OCI-LY7 (cell line): ENCODE data around the gene LRP1B. TPM values are rescaled to one million over a fixed set of nuclear protein-coding genes. Genes with fewer than 3 reads are reported as not detected.
"Not testable (repeated sequence)": the region's sequence is repeated elsewhere in the genome, so short reads cannot be mapped to it uniquely, and the experiment has no call there.

Experiments
- BruUV-seq: library from RNA; stranded (reverse); fragments of 400-500 nt; replicated peaks from 2 replicates; lab custom pipeline; 2021; lab: Mats Ljungman, UMichigan
- CTCF ChIA-PET: fragments of 300-600 bp; sonication (Branson Sonifier 250); formaldehyde crosslinking; loops from one replicate; lab custom pipeline; 2022; ENCODE audit warnings: antibody characterized with exemption; ENCODE audit not compliant: unreplicated experiment; lab: Charles Lee
- POLR2A ChIA-PET: fragments of 300-600 bp; sonication (Branson Sonifier 250); formaldehyde crosslinking; loops from one replicate; lab custom pipeline; 2022; ENCODE audit warnings: antibody characterized with exemption; lab: Charles Lee
- DNase-seq: peaks from one replicate; pipeline ENCODE4 v3.0.0-alpha.2; 2015; ENCODE audit warnings: low spot score
- H2AFZ ChIP-seq: fragments of 200-600 bp; sonication (generic), shearing (Covaris generic); 2 replicates; pipeline ENCODE4 v1.6.1; 2014; ENCODE audit warnings: mild to moderate bottlenecking, antibody characterized with exemption, low read length, moderate library complexity
- H3K27ac ChIP-seq: fragments of 200-600 bp; sonication (generic); 2 replicates; pipeline ENCODE4 v1.5.1; 2014; ENCODE audit warnings: mixed run types, low read depth, mild to moderate bottlenecking, moderate library complexity, low read length, inconsistent platforms; ENCODE audit not compliant: poor library complexity, severe bottlenecking
- H3K36me3 ChIP-seq: fragments of 200-600 bp; sonication (generic); 2 replicates; pipeline ENCODE4 v1.6.1; 2014; ENCODE audit warnings: mild to moderate bottlenecking, antibody characterized with exemption, low read length, moderate library complexity, mixed read lengths; ENCODE audit not compliant: insufficient read depth
- H3K4me1 ChIP-seq: fragments of 200-600 bp; sonication (generic); 2 replicates; pipeline ENCODE4 v1.5.1; 2014; ENCODE audit warnings: mild to moderate bottlenecking, low read length; ENCODE audit not compliant: insufficient read depth, poor library complexity, severe bottlenecking
- H3K4me2 ChIP-seq: fragments of 200-600 bp; sonication (generic); 2 replicates; pipeline ENCODE4 v1.6.1; 2014; ENCODE audit warnings: mild to moderate bottlenecking, low read length
- H3K4me3 ChIP-seq: fragments of 200-600 bp; sonication (generic); 2 replicates; pipeline ENCODE4 v1.5.1; 2014; ENCODE audit warnings: mild to moderate bottlenecking, low read depth, low read length; ENCODE audit not compliant: poor library complexity, severe bottlenecking
- H3K79me2 ChIP-seq: fragments of 200-600 bp; sonication (generic); 2 replicates; pipeline ENCODE4 v1.6.1; 2016; ENCODE audit warnings: low read depth, mild to moderate bottlenecking, low read length, moderate library complexity, mixed read lengths; ENCODE audit not compliant: insufficient read depth
- H3K9me2 ChIP-seq: fragments of 200-600 bp; sonication (generic); 2 replicates; pipeline ENCODE4 v1.6.1; 2016; ENCODE audit warnings: mild to moderate bottlenecking, low read length, mixed read lengths; ENCODE audit not compliant: insufficient read depth
- H3K9me3 ChIP-seq: fragments of 200-600 bp; sonication (generic); 2 replicates; pipeline ENCODE4 v1.6.1; 2014; ENCODE audit warnings: mild to moderate bottlenecking, mixed run types, low read length, mixed read lengths
- H4K20me1 ChIP-seq: fragments of 200-600 bp; sonication (generic); 2 replicates; pipeline ENCODE4 v1.6.1; 2014; ENCODE audit warnings: mild to moderate bottlenecking, antibody characterized with exemption, low read length, moderate library complexity, mixed read lengths; ENCODE audit not compliant: insufficient read depth
- EZH2phosphoT487 ChIP-seq: fragments of 200-600 bp; sonication (generic); IDR thresholded peaks from 2 replicates; pipeline ENCODE4 v1.6.1; 2018; ENCODE audit warnings: low read depth, borderline replicate concordance, mild to moderate bottlenecking, mixed run types, antibody characterized with exemption, low read length, moderate library complexity, mixed read lengths
- intact Hi-C: fragments of 100-400 bp; cut with micrococcal nuclease; formaldehyde crosslinking; loops from one replicate; pipeline ENCODE4 v1.10.0; 2022; ENCODE audit not compliant: unreplicated experiment
- total RNA-seq, 2 experiments: library from RNA; depleted of rRNA in 1 of 2; stranded (reverse); fragments of >200 nt in 1 of 2; shearing (Covaris generic) in 1 of 2; gene quantifications; 2 replicates each; pipeline ENCODE4 v1.2.3, GENCODE V29; 2014 to 2022
- TF ChIP-seq, protein P1 (sequence below): fragments of 200-600 bp; sonication (generic); conservative IDR thresholded peaks from 2 replicates; pipeline ENCODE4 v1.5.1; 2014; ENCODE audit warnings: mild to moderate bottlenecking, antibody characterized with exemption, low read length, moderate library complexity, mixed read lengths

LRP1B gene
- total RNA-seq, 2 experiments from 2014 or later = not detected

GRCh38 chr2:140986456-140986855 lies 1144.4 kb downstream of the LRP1B start:
- no peaks in the 10 kb centered on the region for H4K20me1 ChIP-seq
- intact Hi-C loops = no loop called here
- POLR2A ChIA-PET = interaction anchor here (0.6 to 0.7 kb wide), 2 partner anchors 24 to 1528 kb away, joined by 3 read pairs; no protein-coding TSS in a partner anchor

GRCh38 chr2:140975237-140975636 lies 1155.6 kb downstream of the LRP1B start:
- Histone ChIP-seq H3K4me2 (no peak overlapping the region), H3K9me3 (no peaks in the 10 kb centered on the region), H3K27ac (no peak overlapping the region), H3K79me2 (no peaks in the 10 kb centered on the region), H2AFZ (no peak overlapping the region), H3K36me3 (no peaks in the 10 kb centered on the region), H3K4me1 (no peaks in the 10 kb centered on the region), H3K9me2 (no peaks in the 10 kb centered on the region), H4K20me1 (no peaks in the 10 kb centered on the region), H3K4me3 (no peak overlapping the region)
- no peak for DNase-seq
- CTCF ChIA-PET = no interaction called here
- BruUV-seq = no TSS peak
- POLR2A ChIA-PET = no interaction called here
- no peak for TF ChIP-seq EZH2phosphoT487
- TF ChIP-seq, protein P1, sequence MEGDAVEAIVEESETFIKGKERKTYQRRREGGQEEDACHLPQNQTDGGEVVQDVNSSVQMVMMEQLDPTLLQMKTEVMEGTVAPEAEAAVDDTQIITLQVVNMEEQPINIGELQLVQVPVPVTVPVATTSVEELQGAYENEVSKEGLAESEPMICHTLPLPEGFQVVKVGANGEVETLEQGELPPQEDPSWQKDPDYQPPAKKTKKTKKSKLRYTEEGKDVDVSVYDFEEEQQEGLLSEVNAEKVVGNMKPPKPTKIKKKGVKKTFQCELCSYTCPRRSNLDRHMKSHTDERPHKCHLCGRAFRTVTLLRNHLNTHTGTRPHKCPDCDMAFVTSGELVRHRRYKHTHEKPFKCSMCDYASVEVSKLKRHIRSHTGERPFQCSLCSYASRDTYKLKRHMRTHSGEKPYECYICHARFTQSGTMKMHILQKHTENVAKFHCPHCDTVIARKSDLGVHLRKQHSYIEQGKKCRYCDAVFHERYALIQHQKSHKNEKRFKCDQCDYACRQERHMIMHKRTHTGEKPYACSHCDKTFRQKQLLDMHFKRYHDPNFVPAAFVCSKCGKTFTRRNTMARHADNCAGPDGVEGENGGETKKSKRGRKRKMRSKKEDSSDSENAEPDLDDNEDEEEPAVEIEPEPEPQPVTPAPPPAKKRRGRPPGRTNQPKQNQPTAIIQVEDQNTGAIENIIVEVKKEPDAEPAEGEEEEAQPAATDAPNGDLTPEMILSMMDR = no peak
- intact Hi-C loops = no loop called here

More at GRCh38 chr2:140986456-140986855, 1144.4 kb downstream of the LRP1B start:
- BruUV-seq = no TSS peak
- H3K36me3 ChIP-seq = no peaks in the 10 kb centered on the region
- no peaks in the 10 kb centered on the region for H3K4me1 ChIP-seq
- no peak overlapping the region for H2AFZ ChIP-seq
- CTCF ChIA-PET = no interaction called here
- no peaks in the 10 kb centered on the region for H3K9me3 ChIP-seq
- no peak for DNase-seq
- H3K4me2 ChIP-seq = no peak overlapping the region
- H3K9me2 ChIP-seq = no peaks in the 10 kb centered on the region
- H3K27ac ChIP-seq = no peak overlapping the region
- no peaks in the 10 kb centered on the region for H3K79me2 ChIP-seq
- no peak overlapping the region for H3K4me3 ChIP-seq
- TF ChIP-seq EZH2phosphoT487 = no peak
- TF ChIP-seq, protein P1 = no peak

DNA sequence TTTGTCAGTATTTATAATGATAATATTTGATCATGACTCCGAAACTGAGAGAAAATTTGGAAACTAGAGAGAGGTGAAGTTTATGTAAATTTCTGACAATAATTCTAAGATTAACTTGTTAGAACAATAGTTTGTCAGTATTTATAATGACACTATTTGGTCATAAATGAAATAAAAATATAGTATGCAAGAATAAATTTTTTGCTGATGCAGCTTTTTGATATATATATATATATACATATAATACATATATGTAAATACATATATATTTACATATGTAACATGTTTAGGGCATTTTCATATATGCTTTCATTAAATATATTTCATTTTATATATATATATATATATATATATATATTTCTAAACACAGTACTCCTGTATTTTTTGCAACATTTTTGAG lies 1158.1 kb downstream of the LRP1B start:
- Histone ChIP-seq H3K79me2 (no peaks in the 10 kb centered on the region), H3K4me1 (no peaks in the 10 kb centered on the region), H2AFZ (no peak overlapping the region), H3K4me3 (no peak overlapping the region), H3K9me2 (no peaks in the 10 kb centered on the region), H3K9me3 (no peaks in the 10 kb centered on the region), H3K36me3 (no peaks in the 10 kb centered on the region), H4K20me1 (no peaks in the 10 kb centered on the region), H3K4me2 (no peak overlapping the region), H3K27ac (no peak overlapping the region)
- no peak for DNase-seq
- TF ChIP-seq, protein P1 = no peak
- TF ChIP-seq EZH2phosphoT487 = no peak
- BruUV-seq = no TSS peak
- CTCF ChIA-PET = no interaction called here
- POLR2A ChIA-PET = interaction anchor here (0.6 kb wide), 1 partner anchor 1343 kb away, joined by 4 read pairs; no protein-coding TSS in a partner anchor
- intact Hi-C loops = no loop called here

DNA sequence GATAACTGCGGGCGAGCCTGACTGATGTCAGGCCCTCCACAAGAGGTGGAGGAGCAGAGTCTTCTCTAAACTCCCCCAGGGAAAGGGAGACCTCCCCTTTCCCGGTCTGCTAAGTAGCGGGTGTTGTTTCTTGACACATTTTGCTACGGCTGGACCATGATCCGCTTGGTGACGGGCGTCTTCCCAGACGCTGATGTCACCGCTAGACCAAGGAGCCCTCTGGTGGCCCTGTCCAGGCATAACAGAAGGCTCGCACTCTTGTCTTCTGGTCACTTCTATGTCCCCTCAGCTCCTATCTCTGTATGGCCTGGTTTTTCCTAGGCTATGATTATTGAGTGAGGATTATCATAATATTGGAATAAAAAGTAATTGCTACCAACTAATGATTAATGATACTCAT lies 1166.5 kb downstream of the LRP1B start:
- H3K4me3 ChIP-seq, H3K27ac ChIP-seq, H2AFZ ChIP-seq, H4K20me1 ChIP-seq, DNase-seq, intact Hi-C loops, H3K36me3 ChIP-seq, H3K79me2 ChIP-seq, BruUV-seq, CTCF ChIA-PET, POLR2A ChIA-PET, H3K4me2 ChIP-seq, H3K4me1 ChIP-seq, H3K9me2 ChIP-seq, H3K9me3 ChIP-seq: not testable (repeated sequence)
